Astrocyte of the spinal cord (primary cell): ENCODE results near the gene XPO4.
A peak's percentile ranks its signal among the peaks of the same experiment; 100 is the strongest.

Source experiments
- DNase-seq: peaks from one replicate; pipeline ENCODE4 v3.0.0; 2011; ENCODE audit warnings: low read depth, low spot score
- H3K4me3 ChIP-seq: 2 replicates; pipeline ENCODE4 v1.5.1; 2011; ENCODE audit warnings: low read depth, mild to moderate bottlenecking, low read length, moderate library complexity
- CTCF ChIP-seq: IDR thresholded peaks from 2 replicates; pipeline ENCODE4 v1.5.1; 2012; ENCODE audit warnings: low read depth, mild to moderate bottlenecking, low read length, inconsistent platforms
- in situ Hi-C: cut with HindIII; loops from 2 replicates; pipeline ENCODE4 v1.10.0; 2017; ENCODE audit warnings: low sequenced_read_pairs

XPO4 gene

GRCh38 chr13:20832861-20833260, 69.7 kb downstream of the XPO4 start:
- H3K4me3 ChIP-seq, result no peak overlapping the region
- in situ Hi-C loops, result no loop called here
- DNase-seq, result no peak
- no peak for TF ChIP-seq CTCF

DNA sequence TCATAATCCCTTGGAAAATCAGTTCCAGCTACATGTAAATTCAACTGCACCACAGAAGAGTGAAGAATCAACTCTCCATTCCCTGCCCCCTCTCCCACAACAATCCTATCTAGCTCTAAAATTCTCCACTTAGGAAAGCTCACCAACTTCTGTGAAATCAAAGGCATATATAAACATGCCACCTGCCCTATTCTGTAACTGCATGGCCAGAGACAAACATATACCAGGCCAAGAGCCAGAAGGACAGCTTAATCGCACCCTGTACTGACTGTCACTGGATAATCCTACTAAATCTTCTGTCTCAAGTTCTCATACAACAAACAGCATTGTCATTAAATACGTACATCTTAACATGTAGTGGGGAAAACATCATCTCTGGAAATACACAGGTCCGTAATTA, 70.6 kb downstream of the XPO4 start:
- H3K4me3 ChIP-seq, result no peak overlapping the region
- no peak for DNase-seq
- in situ Hi-C loops, result no loop called here
- no peak for TF ChIP-seq CTCF

GRCh38 chr13:20831254-20831653, 71.3 kb downstream of the XPO4 start:
- TF ChIP-seq CTCF, result no peak
- no peak overlapping the region for H3K4me3 ChIP-seq
- in situ Hi-C loops, result no loop called here
- DNase-seq, result no peak

DNA sequence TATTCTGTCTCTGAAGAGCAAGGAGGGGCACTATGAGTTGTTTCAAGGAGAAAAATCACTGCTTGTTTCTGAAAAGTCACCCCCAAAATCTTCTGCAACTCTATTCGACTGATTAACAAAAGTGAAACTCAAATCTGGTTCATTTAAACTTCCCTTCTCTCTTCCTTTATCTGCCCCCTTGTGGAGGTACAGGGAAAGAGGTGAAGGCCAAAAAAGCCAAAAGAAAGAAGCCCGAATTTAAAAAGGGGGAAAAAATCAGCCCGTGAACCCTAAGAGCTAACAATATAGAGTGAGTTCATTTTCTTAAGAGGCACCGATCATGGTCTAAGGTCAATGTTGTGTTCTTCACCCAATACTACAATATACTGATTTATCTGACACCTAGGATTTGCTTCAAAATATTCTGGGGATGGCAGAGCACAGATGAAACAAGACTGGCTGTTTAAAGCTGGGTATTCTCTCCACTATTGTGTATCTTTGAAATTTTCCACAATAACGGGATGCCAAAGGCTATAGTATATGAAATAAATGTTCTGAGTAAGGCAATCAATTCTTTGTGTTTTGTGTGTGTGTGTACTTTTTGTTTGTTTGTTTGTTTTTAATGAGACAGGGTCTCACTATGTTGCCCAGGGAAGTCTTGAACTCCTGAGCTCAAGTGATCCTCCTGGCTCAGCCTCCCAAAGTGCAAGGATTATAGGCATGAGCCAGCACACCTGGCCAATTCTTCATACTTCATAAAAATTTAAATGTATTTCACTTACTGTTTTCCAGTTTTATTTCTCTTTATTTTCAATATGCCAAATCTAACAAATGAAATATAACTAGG, 73.8 kb downstream of the XPO4 start:
- DNase-seq, result peak; percentile 70
- peak; percentile 81 for TF ChIP-seq CTCF
- no peak overlapping the region for H3K4me3 ChIP-seq
- in situ Hi-C loops, result no loop called here

- in situ Hi-C loops, result no loop called here
- TF ChIP-seq CTCF, result no peak
- DNase-seq, result peak; percentile 47
- H3K4me3 ChIP-seq, result no peak overlapping the region
Observed at GRCh38 chr13:20826843-20827560, 75.5 kb downstream of the XPO4 start.

- no peak for TF ChIP-seq CTCF
- in situ Hi-C loops, result no loop called here
- H3K4me3 ChIP-seq, result no peak overlapping the region
- DNase-seq, result no peak
Observed at GRCh38 chr13:20826301-20826700, 76.2 kb downstream of the XPO4 start.
